GM23338 (cell line): Measurements from ENCODE around the gene SNW1. TPM values are rescaled to one million over a fixed set of nuclear protein-coding genes. Genes with fewer than 3 reads are reported as not detected.

Source experiments
- ATAC-seq: fragments of 200-7000 bp; cut with Tn5 transposase; 3 replicates; pipeline ENCODE4 v1.9.1; 2020
- DNase-seq: peaks from one replicate; pipeline ENCODE4 v3.0.0-alpha.2; 2015; ENCODE audit warnings: low spot score
- H2AFZ ChIP-seq: fragments of 200-600 bp; sonication (generic); 2 replicates; pipeline ENCODE4 v1.8.0; 2016; ENCODE audit warnings: antibody characterized with exemption, mild to moderate bottlenecking, moderate library complexity
- H3F3A ChIP-seq: fragments of 200-600 bp; sonication (generic); replicated peaks from 2 replicates; pipeline ENCODE4 v1.8.0; 2017; ENCODE audit warnings: antibody characterized with exemption, mixed run types, low read depth
- H3K27ac ChIP-seq: fragments of 200-600 bp; sonication (generic); 2 replicates; pipeline ENCODE4 v1.6.1; 2016; ENCODE audit warnings: low read depth
- H3K27me3 ChIP-seq: fragments of 200-600 bp; sonication (generic); 2 replicates; pipeline ENCODE4 v1.8.0; 2016; ENCODE audit warnings: mild to moderate bottlenecking, mixed run types, moderate library complexity; ENCODE audit not compliant: insufficient read depth
- H3K36me3 ChIP-seq: fragments of 200-600 bp; sonication (generic); 2 replicates; pipeline ENCODE4 v1.8.0; 2016; ENCODE audit warnings: mild to moderate bottlenecking; ENCODE audit not compliant: insufficient read depth
- H3K4me1 ChIP-seq: fragments of 200-600 bp; sonication (generic); 2 replicates; pipeline ENCODE4 v1.8.0; 2016; ENCODE audit warnings: mild to moderate bottlenecking, moderate library complexity; ENCODE audit not compliant: insufficient read depth
- H3K4me2 ChIP-seq: fragments of 200-600 bp; sonication (generic); 2 replicates; pipeline ENCODE4 v1.7.1; 2017; ENCODE audit warnings: mixed run types
- H3K4me3 ChIP-seq: fragments of 200-600 bp; sonication (generic); 2 replicates; pipeline ENCODE4 v1.6.1; 2016; ENCODE audit warnings: mixed run types
- H3K79me2 ChIP-seq: fragments of 200-600 bp; sonication (generic); replicated peaks from 2 replicates; pipeline ENCODE4 v1.8.0; 2017; ENCODE audit warnings: mild to moderate bottlenecking; ENCODE audit not compliant: insufficient read depth
- H3K9me2 ChIP-seq: fragments of 200-600 bp; sonication (generic); 2 replicates; pipeline ENCODE4 v1.8.0; 2017; ENCODE audit not compliant: insufficient read depth
- H4K20me1 ChIP-seq: fragments of 200-600 bp; sonication (generic); replicated peaks from 2 replicates; pipeline ENCODE4 v1.8.0; 2017; ENCODE audit warnings: mild to moderate bottlenecking; ENCODE audit not compliant: insufficient read depth
- H3K27ac Mint-ChIP-seq: 2 replicates; pipeline ENCODE4 v1.8.0; 2020; ENCODE audit warnings: inconsistent platforms, mild to moderate bottlenecking, moderate library complexity, mixed read lengths
- H3K27me3 Mint-ChIP-seq: 3 replicates; pipeline ENCODE4 v1.8.0; 2022; ENCODE audit warnings: low read depth, mild to moderate bottlenecking, moderate library complexity, mixed read lengths, inconsistent platforms; ENCODE audit not compliant: insufficient read depth, poor library complexity
- H3K36me3 Mint-ChIP-seq: 3 replicates; pipeline ENCODE4 v1.8.0; 2021; ENCODE audit warnings: low read depth, mild to moderate bottlenecking, inconsistent platforms, moderate library complexity, mixed read lengths
- H3K4me1 Mint-ChIP-seq: 3 replicates; pipeline ENCODE4 v1.8.0; 2020; ENCODE audit warnings: mild to moderate bottlenecking, inconsistent platforms, mixed read lengths
- H3K4me3 Mint-ChIP-seq: 3 replicates; pipeline ENCODE4 v1.8.0; 2021; ENCODE audit warnings: moderate library complexity, mild to moderate bottlenecking, inconsistent platforms, mixed read lengths
- H3K9me3 Mint-ChIP-seq: 3 replicates; pipeline ENCODE4 v1.8.0; 2020; ENCODE audit warnings: moderate library complexity, mild to moderate bottlenecking, inconsistent platforms, mixed read lengths
- CREB1 ChIP-seq: fragments of 250-450 bp; sonication (Bioruptor Pico); IDR thresholded peaks from 2 replicates; pipeline ENCODE4 v1.5.0; 2020; ENCODE audit warnings: low read depth, mild to moderate bottlenecking, moderate library complexity
- EZH2 ChIP-seq: fragments of 200-600 bp; sonication (generic); IDR thresholded peaks from one replicate; pipeline ENCODE4 v1.8.0; 2017; ENCODE audit warnings: antibody characterized with exemption, mild to moderate bottlenecking, low read depth; ENCODE audit not compliant: unreplicated experiment
- JUNB ChIP-seq: IDR thresholded peaks from one replicate; pipeline ENCODE4 v1.6.1; 2016; ENCODE audit warnings: antibody characterized with exemption; ENCODE audit not compliant: unreplicated experiment
- STAT1 ChIP-seq: IDR thresholded peaks from one replicate; pipeline ENCODE4 v1.6.1; 2016; ENCODE audit warnings: antibody characterized with exemption; ENCODE audit not compliant: unreplicated experiment
- ZNF331 ChIP-seq: fragments of 250-450 bp; sonication (Bioruptor Pico); IDR thresholded peaks from 2 replicates; pipeline ENCODE4 v1.5.0; 2020; ENCODE audit warnings: low read depth, mild to moderate bottlenecking, moderate library complexity
- polyA plus RNA-seq: library from polyadenylated mRNA; unstranded; fragments of >200 nt; fragmentation: Nextera tagmentation; extraction: Ambion mirVana; gene quantifications from 2 replicates; pipeline ENCODE4 v1.2.1, GENCODE V29; 2016
- total RNA-seq: library from RNA; depleted of rRNA; stranded (reverse); fragments of >200 nt; shearing (Covaris generic); gene quantifications from 2 replicates; pipeline ENCODE4 v1.2.3, GENCODE V29; 2014
- TF ChIP-seq, protein P1 (sequence below), 2 experiments: fragments of 200-600 bp in 1 of 2; sonication (generic) in 1 of 2; conservative IDR thresholded peaks; 2 replicates each; pipeline versions ENCODE4 v1.5.1 to v1.6.1; 2016 to 2017; ENCODE audit warnings: antibody characterized with exemption in 2 of 2, low read depth in 2 of 2, mild to moderate bottlenecking in 2 of 2, moderate library complexity in 1 of 2
- TF ChIP-seq, protein P2 (sequence below): IDR thresholded peaks from one replicate; pipeline ENCODE4 v1.6.1; 2018; ENCODE audit warnings: antibody characterized with exemption; ENCODE audit not compliant: unreplicated experiment

SNW1 gene
- total and polyA plus RNA-seq, 2 experiments from 2014 or later, result 60.5 to 129 TPM

DNA sequence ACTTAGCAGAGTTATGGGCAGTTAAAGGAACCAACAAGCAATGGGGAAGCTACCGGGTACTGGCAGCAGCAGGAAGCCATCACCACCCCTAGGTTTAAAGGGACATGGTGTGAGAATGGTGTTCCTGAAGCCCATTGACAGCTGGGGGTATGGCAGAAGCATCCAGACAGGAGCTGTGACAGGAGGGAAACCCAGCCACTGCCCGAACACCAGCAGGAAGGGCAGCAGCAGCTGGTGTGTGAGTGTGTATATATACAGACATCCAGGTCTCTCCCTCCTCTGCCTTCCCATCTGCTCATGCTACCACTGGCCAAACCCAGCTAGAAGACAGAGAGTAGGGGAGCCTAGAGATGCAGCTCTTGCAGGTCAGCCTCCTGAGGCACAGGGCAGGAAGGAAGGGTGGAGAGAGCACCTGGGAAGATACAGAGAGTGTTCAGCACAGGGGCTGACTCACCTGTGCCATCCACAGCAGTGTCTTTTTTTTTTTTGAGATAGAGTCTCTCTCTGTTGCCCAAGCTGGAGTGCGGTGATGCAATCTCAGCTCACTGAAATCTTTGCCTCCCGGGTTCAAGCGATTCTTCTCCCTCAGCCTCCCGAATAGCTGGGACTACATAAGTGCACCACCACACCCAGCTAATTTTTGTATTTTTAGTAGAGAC, 29.7 kb upstream of the SNW1 start:
- Histone ChIP-seq H3K4me3 (no peak overlapping the region), H3K27me3 (no peaks in the 10 kb centered on the region), H3K27ac (no peak overlapping the region), H3K4me2 (no peak overlapping the region), H3K79me2 (no peaks in the 10 kb centered on the region), H2AFZ (no peak overlapping the region), H3K4me1 (peaks cover 12% of the 10 kb centered on the region), H3K36me3 (no peaks in the 10 kb centered on the region), H4K20me1 (no peaks in the 10 kb centered on the region), H3K9me2 (no peaks in the 10 kb centered on the region), H3F3A (no peaks in the 10 kb centered on the region)
- Mint-ChIP-seq H3K4me3 (no peak overlapping the region), H3K9me3 (no peaks in the 10 kb centered on the region; the same call in 2 of the 3 replicates), H3K27ac (no peak overlapping the region), H3K36me3 (no peaks in the 10 kb centered on the region), H3K4me1 (peaks cover 12% of the 10 kb centered on the region; the same call in 2 of the 3 replicates), H3K27me3 (peaks cover 2% of the 10 kb centered on the region)
- no peak for ATAC-seq
- TF ChIP-seq ZNF331 (CRISPR knock-in tag) (no peak), STAT1 (no peak), EZH2 (no peak)
- TF ChIP-seq, protein P1, sequence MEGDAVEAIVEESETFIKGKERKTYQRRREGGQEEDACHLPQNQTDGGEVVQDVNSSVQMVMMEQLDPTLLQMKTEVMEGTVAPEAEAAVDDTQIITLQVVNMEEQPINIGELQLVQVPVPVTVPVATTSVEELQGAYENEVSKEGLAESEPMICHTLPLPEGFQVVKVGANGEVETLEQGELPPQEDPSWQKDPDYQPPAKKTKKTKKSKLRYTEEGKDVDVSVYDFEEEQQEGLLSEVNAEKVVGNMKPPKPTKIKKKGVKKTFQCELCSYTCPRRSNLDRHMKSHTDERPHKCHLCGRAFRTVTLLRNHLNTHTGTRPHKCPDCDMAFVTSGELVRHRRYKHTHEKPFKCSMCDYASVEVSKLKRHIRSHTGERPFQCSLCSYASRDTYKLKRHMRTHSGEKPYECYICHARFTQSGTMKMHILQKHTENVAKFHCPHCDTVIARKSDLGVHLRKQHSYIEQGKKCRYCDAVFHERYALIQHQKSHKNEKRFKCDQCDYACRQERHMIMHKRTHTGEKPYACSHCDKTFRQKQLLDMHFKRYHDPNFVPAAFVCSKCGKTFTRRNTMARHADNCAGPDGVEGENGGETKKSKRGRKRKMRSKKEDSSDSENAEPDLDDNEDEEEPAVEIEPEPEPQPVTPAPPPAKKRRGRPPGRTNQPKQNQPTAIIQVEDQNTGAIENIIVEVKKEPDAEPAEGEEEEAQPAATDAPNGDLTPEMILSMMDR (conservative IDR thresholded peaks at IDR 0.05; ENCODE audit: low read depth in 2 of 2), result no peak
- TF ChIP-seq, protein P2, sequence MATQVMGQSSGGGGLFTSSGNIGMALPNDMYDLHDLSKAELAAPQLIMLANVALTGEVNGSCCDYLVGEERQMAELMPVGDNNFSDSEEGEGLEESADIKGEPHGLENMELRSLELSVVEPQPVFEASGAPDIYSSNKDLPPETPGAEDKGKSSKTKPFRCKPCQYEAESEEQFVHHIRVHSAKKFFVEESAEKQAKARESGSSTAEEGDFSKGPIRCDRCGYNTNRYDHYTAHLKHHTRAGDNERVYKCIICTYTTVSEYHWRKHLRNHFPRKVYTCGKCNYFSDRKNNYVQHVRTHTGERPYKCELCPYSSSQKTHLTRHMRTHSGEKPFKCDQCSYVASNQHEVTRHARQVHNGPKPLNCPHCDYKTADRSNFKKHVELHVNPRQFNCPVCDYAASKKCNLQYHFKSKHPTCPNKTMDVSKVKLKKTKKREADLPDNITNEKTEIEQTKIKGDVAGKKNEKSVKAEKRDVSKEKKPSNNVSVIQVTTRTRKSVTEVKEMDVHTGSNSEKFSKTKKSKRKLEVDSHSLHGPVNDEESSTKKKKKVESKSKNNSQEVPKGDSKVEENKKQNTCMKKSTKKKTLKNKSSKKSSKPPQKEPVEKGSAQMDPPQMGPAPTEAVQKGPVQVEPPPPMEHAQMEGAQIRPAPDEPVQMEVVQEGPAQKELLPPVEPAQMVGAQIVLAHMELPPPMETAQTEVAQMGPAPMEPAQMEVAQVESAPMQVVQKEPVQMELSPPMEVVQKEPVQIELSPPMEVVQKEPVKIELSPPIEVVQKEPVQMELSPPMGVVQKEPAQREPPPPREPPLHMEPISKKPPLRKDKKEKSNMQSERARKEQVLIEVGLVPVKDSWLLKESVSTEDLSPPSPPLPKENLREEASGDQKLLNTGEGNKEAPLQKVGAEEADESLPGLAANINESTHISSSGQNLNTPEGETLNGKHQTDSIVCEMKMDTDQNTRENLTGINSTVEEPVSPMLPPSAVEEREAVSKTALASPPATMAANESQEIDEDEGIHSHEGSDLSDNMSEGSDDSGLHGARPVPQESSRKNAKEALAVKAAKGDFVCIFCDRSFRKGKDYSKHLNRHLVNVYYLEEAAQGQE, result no peak
- DNase-seq, result no peak

DNA sequence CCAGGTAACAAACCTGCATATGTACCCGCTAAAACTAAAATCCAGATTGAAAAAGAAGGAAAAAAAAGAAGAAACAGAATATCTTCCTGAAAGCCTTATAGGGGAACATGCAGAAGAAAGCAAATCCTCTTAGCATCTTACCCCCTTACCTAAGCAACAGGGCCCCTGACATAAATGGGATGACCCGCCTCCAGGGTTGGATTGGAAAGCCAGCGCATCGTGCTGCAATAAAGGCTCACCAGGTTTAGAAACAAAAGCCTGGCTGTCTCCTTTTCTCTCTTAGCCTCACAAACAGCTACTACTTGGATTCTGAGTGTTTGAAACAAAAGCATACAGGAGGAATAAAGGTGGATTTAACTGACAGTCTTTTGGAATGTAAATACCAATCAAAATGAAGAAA, 25.2 kb upstream of the SNW1 start:
- ATAC-seq, result peak; percentile 79
- no peak overlapping the region for H3K4me2 ChIP-seq
- TF ChIP-seq JUNB (no peak), CREB1 (no peak)
- TF ChIP-seq, protein P1 (conservative IDR thresholded peaks at IDR 0.05; ENCODE audit: low read depth in 2 of 2), result no peak

More for the DNA sequence above, 25.2 kb upstream of the SNW1 start:
- peak; percentile 25 for DNase-seq
- no peak overlapping the region for H3K4me3 Mint-ChIP-seq
- Histone ChIP-seq H3K27ac (no peak overlapping the region), H4K20me1 (no peaks in the 10 kb centered on the region), H3K4me1 (peaks cover 8% of the 10 kb centered on the region), H3K27me3 (no peaks in the 10 kb centered on the region), H3K36me3 (no peaks in the 10 kb centered on the region), H3K4me3 (no peak overlapping the region), H3K79me2 (no peaks in the 10 kb centered on the region), H2AFZ (peak overlapping the region; percentile 77; the same call in 1 of the 2 replicates), H3F3A (no peaks in the 10 kb centered on the region), H3K9me2 (no peaks in the 10 kb centered on the region)
- H3K27ac Mint-ChIP-seq, result no peak overlapping the region
- peaks cover 5% of the 10 kb centered on the region for H3K27me3 Mint-ChIP-seq
- H3K9me3 Mint-ChIP-seq, result no peaks in the 10 kb centered on the region
- H3K4me1 Mint-ChIP-seq, result peaks cover 9% of the 10 kb centered on the region; the same call in 2 of the 3 replicates
- no peaks in the 10 kb centered on the region for H3K36me3 Mint-ChIP-seq
